HG03457 (cell line): Measurements from ENCODE around the gene EFCAB6.
"Not testable (repeated sequence)": the region's sequence is repeated elsewhere in the genome, so short reads cannot be mapped to it uniquely, and the experiment has no call there.

Experiments
- ATAC-seq: cut with Tn5 transposase; IDR thresholded peaks from one replicate; pipeline ENCODE4 v1.9.1; 2021; ENCODE audit warnings: moderate number of reproducible peaks; ENCODE audit not compliant: unreplicated experiment

Gene EFCAB6

GRCh38 chr22:43720716-43721115 lies 91.4 kb downstream of the EFCAB6 start:
- no peak for ATAC-seq

- ATAC-seq: no peak
Measured at GRCh38 chr22:43714104-43714503, 98.0 kb downstream of the EFCAB6 start.

- no peak for ATAC-seq
Measured at GRCh38 chr22:43711681-43712080, 100.4 kb downstream of the EFCAB6 start.

GRCh38 chr22:43707648-43708047 lies 104.5 kb downstream of the EFCAB6 start:
- no peak for ATAC-seq

- ATAC-seq: no peak
Measured at GRCh38 chr22:43706571-43707328, 105.4 kb downstream of the EFCAB6 start.

- ATAC-seq: no peak
Measured at GRCh38 chr22:43706151-43706550, 106.0 kb downstream of the EFCAB6 start.

GRCh38 chr22:43704051-43704450 lies 108.1 kb downstream of the EFCAB6 start:
- ATAC-seq: no peak

- ATAC-seq: no peak
Measured at GRCh38 chr22:43698403-43698802, 113.7 kb downstream of the EFCAB6 start.

- ATAC-seq: no peak
Measured at GRCh38 chr22:43697894-43698293, 114.2 kb downstream of the EFCAB6 start.

GRCh38 chr22:43693249-43693648 lies 118.9 kb downstream of the EFCAB6 start:
- no peak for ATAC-seq

- no peak for ATAC-seq
Measured at GRCh38 chr22:43689356-43689755, 122.7 kb downstream of the EFCAB6 start.

- ATAC-seq: no peak
Measured at GRCh38 chr22:43682851-43683250, 129.3 kb downstream of the EFCAB6 start.

- ATAC-seq: no peak
Measured at GRCh38 chr22:43681731-43682360, 130.3 kb downstream of the EFCAB6 start.

- no peak for ATAC-seq
Measured at GRCh38 chr22:43670513-43670912, 141.6 kb downstream of the EFCAB6 start.

GRCh38 chr22:43669190-43669589 lies 142.9 kb downstream of the EFCAB6 start:
- ATAC-seq: no peak

- ATAC-seq: no peak
Measured at GRCh38 chr22:43667656-43668055, 144.4 kb downstream of the EFCAB6 start.

GRCh38 chr22:43666457-43666856 lies 145.6 kb downstream of the EFCAB6 start:
- ATAC-seq: no peak

GRCh38 chr22:43658823-43659222 lies 153.3 kb downstream of the EFCAB6 start:
- ATAC-seq: no peak

GRCh38 chr22:43656581-43656980 lies 155.5 kb downstream of the EFCAB6 start:
- not testable (repeated sequence) for ATAC-seq

GRCh38 chr22:43654271-43654670 lies 157.8 kb downstream of the EFCAB6 start:
- no peak for ATAC-seq

GRCh38 chr22:43652845-43653244 lies 159.3 kb downstream of the EFCAB6 start:
- no peak for ATAC-seq

GRCh38 chr22:43643387-43643786 lies 168.7 kb downstream of the EFCAB6 start:
- ATAC-seq: no peak
